ENCODE measurements around the gene TAS2R38.

GRCh38 chr7:141928845-141929195 is 44.8 kb downstream of the TAS2R38 start:
- TF ChIP-seq CTCF (IDR thresholded peaks at IDR 0.05): no peak
- no peak for TF ChIP-seq POLR2A (IDR thresholded peaks at IDR 0.05)
